Motor neuron (in vitro differentiated cells): ENCODE results near the gene OVCA2. TPM values are rescaled to one million over a fixed set of nuclear protein-coding genes. Genes with fewer than 3 reads are reported as not detected.

Experiments
- ATAC-seq, 8 experiments: fragments of 200-7000 bp; cut with Tn5 transposase; replicated peaks in 6 of 8; 2 replicates each; pipeline ENCODE4 v1.8.0; 2021; ENCODE audit warnings: mild to moderate bottlenecking in 8 of 8, moderate library complexity in 8 of 8
- H3K27ac ChIP-seq, 2 donors: fragments of 250-450 bp; sonication (Bioruptor Pico); 2 replicates each; pipeline ENCODE4 v1.9.0; 2021; ENCODE audit warnings: antibody characterized with exemption in 2 of 2, mild to moderate bottlenecking in 2 of 2, moderate library complexity in 1 of 2
- H3K4me1 ChIP-seq, 2 donors: fragments of 250-450 bp; sonication (Bioruptor Pico); replicated peaks in 1 of 2; 2 replicates each; pipeline ENCODE4 v1.6.1; 2021; ENCODE audit warnings: antibody characterized with exemption in 2 of 2, mild to moderate bottlenecking in 2 of 2, moderate library complexity in 1 of 2
- H3K4me3 ChIP-seq, 5 donors: fragments of 250-450 bp; sonication (Bioruptor Pico); 2 replicates each; pipeline ENCODE4 v1.9.0; 2021; ENCODE audit warnings: antibody characterized with exemption in 5 of 5, mild to moderate bottlenecking in 5 of 5, moderate library complexity in 4 of 5
- WGBS, 10 experiments: fragments of 450-650 bp; shearing (Covaris generic); methylation state at CpG; one replicate each; pipeline ENCODE4 v1.0.0; 2022; 5-methylcytosine and 5-hydroxymethylcytosine counted together
- in situ Hi-C, 9 experiments: fragments of 400-800 bp; cut with MboI; loops; one replicate each; pipeline ENCODE4 v1.15.0; 2021; ENCODE audit warnings: low sequenced_read_pairs in 9 of 9, low pct_unique_long_range_greater_than_20kb in 2 of 9; ENCODE audit not compliant: unreplicated experiment in 9 of 9
- total RNA-seq, 8 experiments: library from RNA; unstranded; fragments of 300-600 nt; gene quantifications; 2 replicates each; pipeline versions ENCODE4 v1.2.3 to v1.2.4, GENCODE V29; 2022

The OVCA2 gene
- total RNA-seq, 8 experiments from 2014 or later: 10.1 to 28.5 (median 20.2) TPM

GRCh38 chr17:2051933-2052559 is 10.2 kb downstream of the OVCA2 start:
- Histone ChIP-seq H3K27ac (no peak overlapping the region), H3K4me1 (peaks cover 7 to 15% of the 10 kb centered on the region in 2 donors), H3K4me3 (no peak overlapping the region)
- no peak for ATAC-seq
- in situ Hi-C loops: loop anchor here in 5 of 9 experiments (10.0 to 25.0 kb wide), 2 partner anchors 185 to 193 kb away; no protein-coding TSS in a partner anchor
- WGBS, 10 experiments: 35 to 100% (median 54%) methylated on average over 1 to 6 of the region's 14 CpGs; no CpG with 5 or more reads in 4 of the 10 experiments

- H3K27ac ChIP-seq: no peak overlapping the region
Observed at GRCh38 chr17:2053380-2054261, 11.8 kb downstream of the OVCA2 start.

GRCh38 chr17:2054262-2054511 is 12.4 kb downstream of the OVCA2 start:
- ATAC-seq: no peak
- Histone ChIP-seq H3K4me3 (peak overlapping the region; percentile 28 to 42 (median 32)), H3K27ac (no peak overlapping the region), H3K4me1 (peaks cover 0 to 8% of the 10 kb centered on the region in 2 donors)
- in situ Hi-C loops: loop anchor here in 5 of 9 experiments (10.0 to 25.0 kb wide), 2 partner anchors 183 to 191 kb away; no protein-coding TSS in a partner anchor
- 0 to 10% methylated on average over 2 to 4 of the region's 16 CpGs; no CpG with 5 or more reads in 8 of the 10 experiments for WGBS, 10 experiments

More at GRCh38 chr17:2053380-2054261, 11.8 kb downstream of the OVCA2 start:
- ATAC-seq: peak; percentile 1 to 55 (median 39)
- in situ Hi-C loops: loop anchor here in 5 of 9 experiments (10.0 to 25.0 kb wide), 2 partner anchors 184 to 191 kb away; no protein-coding TSS in a partner anchor
- Histone ChIP-seq H3K4me1 (peaks cover 5 to 13% of the 10 kb centered on the region in 2 donors), H3K4me3 (peak overlapping the region; percentile 28 to 42 (median 32))
- WGBS, 10 experiments: 0 to 60% (median 20%) methylated on average over 1 of the region's 84 CpGs; no CpG with 5 or more reads in 7 of the 10 experiments

GRCh38 chr17:2054512-2055291 is 12.9 kb downstream of the OVCA2 start, which contains the start of gene HIC1:
HIC1 (plus strand) TSS chr17:2055103; CDS start chr17:2056691, 1,588 bp downstream.
- WGBS, 10 experiments: 0 to 28% (median 0%) methylated on average over 4 to 20 of the region's 72 CpGs; no CpG with 5 or more reads in 5 of the 10 experiments
- in situ Hi-C loops: loop anchor here in 5 of 9 experiments (10.0 to 25.0 kb wide), 2 partner anchors 183 to 190 kb away; no protein-coding TSS in a partner anchor
- ATAC-seq: peak; percentile 23 to 58 (median 32)
- peaks cover 0 to 7% of the 10 kb centered on the region in 2 donors for H3K4me1 ChIP-seq
- H3K27ac ChIP-seq: no peak within 1 kb of the TSS
- peak within 1 kb of the TSS; percentile 28 to 42 (median 32) for H3K4me3 ChIP-seq

- in situ Hi-C loops: loop anchor here in 5 of 9 experiments (10.0 to 25.0 kb wide), 2 partner anchors 182 to 189 kb away; no protein-coding TSS in a partner anchor
- WGBS, 10 experiments: 20% methylated on average over 1 of the region's 113 CpGs; no CpG with 5 or more reads in 9 of the 10 experiments
- Histone ChIP-seq H3K4me3 (peak overlapping the region; percentile 21 to 42 (median 32)), H3K27ac (no peak overlapping the region), H3K4me1 (peaks cover 0 to 7% of the 10 kb centered on the region in 2 donors)
- peak in 5 of 8 experiments; percentile 0 to 17 (median 2) for ATAC-seq
Observed at GRCh38 chr17:2055292-2056205, 13.7 kb downstream of the OVCA2 start.

- Histone ChIP-seq H3K27ac (no peak overlapping the region), H3K4me1 (peaks cover 0 to 7% of the 10 kb centered on the region in 2 donors), H3K4me3 (no peak overlapping the region)
- peak in 1 of 8 experiments; percentile 0 for ATAC-seq
- WGBS, 10 experiments: 24 to 93% (median 52%) methylated on average over 3 to 30 of the region's 85 CpGs; no CpG with 5 or more reads in 6 of the 10 experiments
- in situ Hi-C loops: loop anchor here in 5 of 9 experiments (10.0 to 25.0 kb wide), 2 partner anchors 181 to 188 kb away; no protein-coding TSS in a partner anchor
Observed at GRCh38 chr17:2056206-2057174, 14.7 kb downstream of the OVCA2 start.

GRCh38 chr17:2057175-2057759 is 15.4 kb downstream of the OVCA2 start:
- in situ Hi-C loops: loop anchor here in 5 of 9 experiments (10.0 to 25.0 kb wide), 2 partner anchors 180 to 188 kb away; no protein-coding TSS in a partner anchor
- Histone ChIP-seq H3K4me3 (no peak overlapping the region), H3K27ac (no peak overlapping the region), H3K4me1 (peaks cover 0 to 7% of the 10 kb centered on the region in 2 donors)
- 19 to 22% methylated on average over 3 to 19 of the region's 81 CpGs; no CpG with 5 or more reads in 8 of the 10 experiments for WGBS, 10 experiments
- no peak for ATAC-seq

GRCh38 chr17:2057760-2058585 is 16.2 kb downstream of the OVCA2 start:
- H3K4me3 ChIP-seq: no peak overlapping the region
- peaks cover 0 to 7% of the 10 kb centered on the region in 2 donors for H3K4me1 ChIP-seq
- in situ Hi-C loops: loop anchor here in 5 of 9 experiments (10.0 to 25.0 kb wide), 2 partner anchors 179 to 187 kb away; no protein-coding TSS in a partner anchor
- WGBS, 10 experiments: 13 to 38% (median 29%) methylated on average over 3 to 13 of the region's 98 CpGs; no CpG with 5 or more reads in 7 of the 10 experiments
- H3K27ac ChIP-seq: no peak overlapping the region
- ATAC-seq: no peak

GRCh38 chr17:2058586-2059546 is 17.0 kb downstream of the OVCA2 start:
- Histone ChIP-seq H3K4me1 (peaks cover 0 to 7% of the 10 kb centered on the region in 2 donors), H3K27ac (no peak overlapping the region), H3K4me3 (no peak overlapping the region)
- WGBS, 10 experiments: 31 to 40% methylated on average over 3 to 6 of the region's 78 CpGs; no CpG with 5 or more reads in 8 of the 10 experiments
- in situ Hi-C loops: loop anchor here in 5 of 9 experiments (10.0 to 25.0 kb wide), 2 partner anchors 178 to 186 kb away; no protein-coding TSS in a partner anchor
- no peak for ATAC-seq
